ENCODE data around the gene RNU6-9.

- TF ChIP-seq ZNF449 (tag by site-specific recombination; IDR thresholded peaks at IDR 0.05) (no peak), ZBTB49 (tag by site-specific recombination; IDR thresholded peaks at IDR 0.05; ENCODE audit: low read depth) (no peak), SP2 (tag by site-specific recombination; IDR thresholded peaks at IDR 0.05) (no peak), ZNF138 (tag by site-specific recombination; IDR thresholded peaks at IDR 0.05; ENCODE audit: borderline replicate concordance) (no peak), ZNF274 (IDR thresholded peaks at IDR 0.05; ENCODE audit: low read length) (no peak), ZNF274 (tag by site-specific recombination; IDR thresholded peaks at IDR 0.05; ENCODE audit: borderline replicate concordance) (no peak), YY1 (tag by site-specific recombination; IDR thresholded peaks at IDR 0.05) (no peak), CTCF (tag by site-specific recombination; IDR thresholded peaks at IDR 0.05) (no peak), PRDM1 (tag by site-specific recombination; IDR thresholded peaks at IDR 0.05) (no peak), PBX3 (CRISPR knock-in tag; IDR thresholded peaks at IDR 0.05) (no peak), ZXDB (tag by site-specific recombination; IDR thresholded peaks at IDR 0.05) (no peak), REST (tag by site-specific recombination; IDR thresholded peaks at IDR 0.05) (no peak)
These were observed 7.6 kb upstream of the RNU6-9 start for GRCh38 chr19:885536-886224.
